GM12872 (cell line): Measurements from ENCODE around the gene CEP350.

Experiments
- TF ChIP-seq, protein P1 (sequence below): IDR thresholded peaks from 3 replicates; pipeline ENCODE4 v1.5.1; 2011; ENCODE audit warnings: low read depth, mild to moderate bottlenecking, low read length, moderate library complexity; ENCODE audit not compliant: insufficient read depth

Gene CEP350

GRCh38 chr1:179968284-179968993, 13.8 kb downstream of the CEP350 start:
- TF ChIP-seq, protein P1, sequence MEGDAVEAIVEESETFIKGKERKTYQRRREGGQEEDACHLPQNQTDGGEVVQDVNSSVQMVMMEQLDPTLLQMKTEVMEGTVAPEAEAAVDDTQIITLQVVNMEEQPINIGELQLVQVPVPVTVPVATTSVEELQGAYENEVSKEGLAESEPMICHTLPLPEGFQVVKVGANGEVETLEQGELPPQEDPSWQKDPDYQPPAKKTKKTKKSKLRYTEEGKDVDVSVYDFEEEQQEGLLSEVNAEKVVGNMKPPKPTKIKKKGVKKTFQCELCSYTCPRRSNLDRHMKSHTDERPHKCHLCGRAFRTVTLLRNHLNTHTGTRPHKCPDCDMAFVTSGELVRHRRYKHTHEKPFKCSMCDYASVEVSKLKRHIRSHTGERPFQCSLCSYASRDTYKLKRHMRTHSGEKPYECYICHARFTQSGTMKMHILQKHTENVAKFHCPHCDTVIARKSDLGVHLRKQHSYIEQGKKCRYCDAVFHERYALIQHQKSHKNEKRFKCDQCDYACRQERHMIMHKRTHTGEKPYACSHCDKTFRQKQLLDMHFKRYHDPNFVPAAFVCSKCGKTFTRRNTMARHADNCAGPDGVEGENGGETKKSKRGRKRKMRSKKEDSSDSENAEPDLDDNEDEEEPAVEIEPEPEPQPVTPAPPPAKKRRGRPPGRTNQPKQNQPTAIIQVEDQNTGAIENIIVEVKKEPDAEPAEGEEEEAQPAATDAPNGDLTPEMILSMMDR: no peak

DNA sequence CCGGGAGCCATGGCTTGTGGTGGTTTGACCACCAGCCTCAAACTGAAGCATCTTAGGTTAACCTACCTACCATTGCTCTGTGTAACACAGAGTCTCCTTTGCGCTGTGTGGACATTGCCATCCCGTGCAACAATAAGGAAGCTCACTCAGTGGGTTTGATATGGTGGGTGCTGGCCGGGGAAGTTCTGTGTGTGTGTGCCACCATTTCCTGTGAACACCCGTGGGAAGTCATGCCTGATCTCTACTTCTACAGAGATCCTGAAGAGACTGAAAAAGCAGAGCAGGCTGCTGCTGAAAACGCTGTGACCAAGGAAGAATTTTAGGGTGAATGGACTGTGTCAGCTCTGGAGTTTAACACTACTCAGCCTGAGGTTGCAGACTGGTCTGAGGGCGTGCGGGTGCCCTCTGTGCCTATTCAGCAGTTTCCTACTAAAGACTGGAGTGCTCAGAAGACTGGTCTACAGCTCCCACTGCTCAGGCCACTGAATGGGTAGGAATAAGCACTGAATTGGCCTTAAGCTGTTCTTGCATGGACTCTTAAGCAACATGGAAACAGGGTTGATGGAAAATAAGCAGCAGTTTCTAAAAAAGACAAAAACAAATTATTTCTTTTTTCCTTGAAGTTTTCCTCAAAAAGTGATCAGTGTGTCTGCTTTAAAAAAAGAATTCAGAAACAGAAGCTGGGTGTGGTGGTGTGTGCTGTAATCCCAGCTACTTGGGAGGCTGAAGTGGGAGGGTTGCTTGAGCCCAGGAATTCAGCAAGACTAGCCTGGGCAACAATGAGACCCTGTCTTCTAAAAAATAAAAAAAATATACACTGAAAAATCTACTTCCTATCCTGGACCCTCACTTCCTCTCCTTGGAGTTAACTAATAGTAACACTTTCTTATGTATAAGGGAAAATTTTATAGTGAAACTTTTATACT, 14.6 kb downstream of the CEP350 start:
- TF ChIP-seq, protein P1: no peak

DNA sequence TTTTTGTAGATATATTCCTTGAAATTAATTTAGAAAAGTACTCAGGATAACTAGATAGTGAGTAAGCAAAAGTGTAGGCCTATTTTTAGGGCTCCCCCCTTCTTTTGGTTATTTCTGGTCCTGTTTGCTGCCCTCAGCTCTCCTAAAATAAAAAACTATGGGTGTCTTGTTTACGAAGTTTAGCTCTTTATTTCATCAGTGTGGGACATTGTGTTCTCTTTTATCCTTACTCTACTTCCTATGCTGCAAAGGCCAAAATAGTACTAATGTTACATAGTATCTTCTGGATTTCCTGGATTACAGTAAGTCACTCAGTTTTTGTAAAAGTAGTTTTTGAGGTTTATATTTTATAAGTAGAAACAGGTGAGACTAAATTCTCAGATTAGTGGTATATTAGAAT, 15.4 kb downstream of the CEP350 start:
- TF ChIP-seq, protein P1: no peak

- TF ChIP-seq, protein P1: no peak
Observed at GRCh38 chr1:179971563-179972496, 17.2 kb downstream of the CEP350 start.

DNA sequence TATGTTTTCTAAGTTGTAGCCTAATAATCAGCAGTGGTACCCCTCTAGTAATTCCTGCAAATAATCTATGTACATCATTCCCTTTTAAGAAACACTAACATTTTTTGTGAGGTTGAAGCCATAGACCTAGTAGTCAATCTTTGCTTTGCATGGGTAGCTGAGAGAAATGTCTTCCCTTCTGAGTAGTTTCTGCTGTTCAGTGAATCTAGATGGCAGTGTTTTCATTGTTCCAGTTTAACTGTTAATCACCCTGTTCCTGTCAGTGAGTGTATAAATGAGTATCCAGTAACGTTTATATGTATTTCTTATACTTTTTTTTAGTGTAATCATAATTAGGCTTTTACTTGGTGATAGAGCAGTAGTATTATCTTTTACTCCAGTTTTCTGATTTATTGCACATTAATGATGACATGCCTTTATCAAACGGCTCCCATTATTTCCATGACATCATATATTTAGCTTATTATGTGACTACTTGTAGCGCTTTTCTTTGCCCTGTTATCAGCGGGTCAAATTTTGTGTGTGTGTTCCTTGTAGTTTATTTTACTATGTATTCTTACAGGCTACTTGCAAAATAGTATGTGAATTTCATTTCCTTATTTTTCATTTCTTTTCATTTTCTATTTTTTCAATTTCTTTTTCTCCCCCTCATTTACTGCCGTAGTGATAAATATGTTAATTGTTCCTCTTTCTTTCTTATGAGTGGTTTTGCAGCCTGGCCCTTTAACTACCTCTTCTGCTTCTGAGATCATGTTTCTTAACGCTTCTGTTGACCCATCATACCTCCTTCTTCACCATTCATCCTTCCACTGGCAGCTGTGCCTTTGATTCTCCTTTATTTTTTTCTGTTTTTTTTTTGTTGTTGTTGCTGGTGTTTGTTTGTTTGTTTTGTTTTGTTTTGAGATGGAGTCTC, 18.8 kb downstream of the CEP350 start:
- TF ChIP-seq, protein P1: no peak

DNA sequence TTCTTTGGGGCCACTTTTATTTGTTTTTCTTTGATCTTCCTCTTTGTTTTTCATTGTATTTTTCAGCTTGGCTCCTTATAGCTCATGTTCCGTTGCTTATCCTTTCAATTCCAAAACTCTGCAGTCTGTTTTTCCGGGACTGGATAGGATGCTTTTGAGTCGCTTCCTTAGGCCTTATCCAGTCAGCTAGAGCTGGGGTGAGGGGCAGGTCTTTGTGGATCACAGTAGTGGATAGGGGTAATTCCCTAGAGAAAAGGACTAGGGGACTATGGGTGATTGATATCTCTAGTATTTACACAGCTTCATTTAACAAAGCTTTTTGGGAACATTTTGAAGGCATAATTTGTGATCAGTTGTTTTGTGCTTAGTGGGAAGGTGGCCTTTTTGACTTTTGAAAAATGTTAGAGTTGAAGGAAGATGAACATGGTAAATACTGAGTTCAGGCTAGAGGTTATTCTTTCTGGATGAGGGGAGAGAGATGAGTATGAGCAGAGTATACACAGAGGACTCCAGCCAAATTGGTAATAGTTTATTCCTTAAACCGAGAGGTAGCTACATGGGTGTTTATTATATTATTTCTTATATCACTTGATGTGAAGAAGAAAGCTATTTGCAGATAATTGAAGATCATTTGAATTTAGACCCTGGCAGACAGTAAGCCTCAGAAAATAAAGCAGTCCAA, 22.5 kb downstream of the CEP350 start:
- TF ChIP-seq, protein P1: no peak
